ENCODE measurements around the gene CASZ1.

The CASZ1 gene

DNA sequence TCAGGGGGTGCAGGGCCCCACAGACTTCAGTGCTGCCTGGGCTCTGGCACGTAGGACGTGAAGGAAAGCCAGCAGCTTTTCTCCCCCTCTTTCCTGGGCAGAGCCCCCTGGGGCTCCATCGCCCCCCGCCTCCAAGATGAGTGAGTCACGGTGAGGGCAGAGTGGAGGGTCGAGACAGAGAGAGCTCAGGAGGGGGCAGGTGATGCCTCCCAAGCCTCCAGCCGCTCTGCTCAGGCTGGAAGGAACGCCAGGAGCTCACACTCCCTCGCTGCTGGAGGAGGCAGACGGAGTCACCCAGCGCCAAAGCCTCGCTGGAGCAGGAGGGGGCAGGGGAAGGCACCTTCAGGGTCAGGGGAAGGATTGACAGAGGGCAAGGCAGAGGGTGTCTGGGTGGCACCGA lies 119.5 kb downstream of the CASZ1 start:
- H3K27me3 Mint-ChIP-seq: no peaks in the 10 kb centered on the region
- H3K4me1 Mint-ChIP-seq: peaks cover 2% of the 10 kb centered on the region
- DNase-seq: no peak
- H3K27ac Mint-ChIP-seq: no peak overlapping the region
- no peaks in the 10 kb centered on the region for H3K9me3 Mint-ChIP-seq
- no peak for ATAC-seq
- no peaks in the 10 kb centered on the region for H3K36me3 Mint-ChIP-seq (ENCODE audit: low read depth)
- no peak overlapping the region for H3K4me3 Mint-ChIP-seq

DNA sequence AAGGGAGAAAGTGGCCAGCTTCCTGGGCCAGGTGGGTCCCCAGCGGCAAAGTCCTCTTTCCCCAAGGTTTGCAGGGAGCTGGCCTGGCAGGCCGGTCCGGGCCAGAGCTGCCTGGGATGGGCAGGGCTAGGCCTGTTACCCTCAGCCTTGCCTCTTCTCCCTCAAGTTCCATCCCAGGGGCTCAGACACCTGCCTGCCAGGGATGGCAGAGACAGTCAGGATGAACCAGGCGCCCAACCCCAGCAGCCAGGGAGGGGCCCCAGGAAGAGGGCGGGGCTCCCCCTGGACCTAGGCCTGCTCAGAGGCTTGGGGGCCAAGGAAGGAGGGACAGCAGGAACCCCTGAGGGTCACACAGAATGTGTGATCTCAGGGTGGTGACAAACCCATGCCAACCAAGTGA lies 120.6 kb downstream of the CASZ1 start:
- DNase-seq (no peak), ATAC-seq (no peak)
- peaks cover 2% of the 10 kb centered on the region for H3K4me1 Mint-ChIP-seq
- H3K4me3 Mint-ChIP-seq: no peak overlapping the region
- no peaks in the 10 kb centered on the region for H3K9me3 Mint-ChIP-seq
- H3K27ac Mint-ChIP-seq: no peak overlapping the region
- no peaks in the 10 kb centered on the region for H3K36me3 Mint-ChIP-seq (ENCODE audit: low read depth)
- H3K27me3 Mint-ChIP-seq: no peaks in the 10 kb centered on the region

DNA sequence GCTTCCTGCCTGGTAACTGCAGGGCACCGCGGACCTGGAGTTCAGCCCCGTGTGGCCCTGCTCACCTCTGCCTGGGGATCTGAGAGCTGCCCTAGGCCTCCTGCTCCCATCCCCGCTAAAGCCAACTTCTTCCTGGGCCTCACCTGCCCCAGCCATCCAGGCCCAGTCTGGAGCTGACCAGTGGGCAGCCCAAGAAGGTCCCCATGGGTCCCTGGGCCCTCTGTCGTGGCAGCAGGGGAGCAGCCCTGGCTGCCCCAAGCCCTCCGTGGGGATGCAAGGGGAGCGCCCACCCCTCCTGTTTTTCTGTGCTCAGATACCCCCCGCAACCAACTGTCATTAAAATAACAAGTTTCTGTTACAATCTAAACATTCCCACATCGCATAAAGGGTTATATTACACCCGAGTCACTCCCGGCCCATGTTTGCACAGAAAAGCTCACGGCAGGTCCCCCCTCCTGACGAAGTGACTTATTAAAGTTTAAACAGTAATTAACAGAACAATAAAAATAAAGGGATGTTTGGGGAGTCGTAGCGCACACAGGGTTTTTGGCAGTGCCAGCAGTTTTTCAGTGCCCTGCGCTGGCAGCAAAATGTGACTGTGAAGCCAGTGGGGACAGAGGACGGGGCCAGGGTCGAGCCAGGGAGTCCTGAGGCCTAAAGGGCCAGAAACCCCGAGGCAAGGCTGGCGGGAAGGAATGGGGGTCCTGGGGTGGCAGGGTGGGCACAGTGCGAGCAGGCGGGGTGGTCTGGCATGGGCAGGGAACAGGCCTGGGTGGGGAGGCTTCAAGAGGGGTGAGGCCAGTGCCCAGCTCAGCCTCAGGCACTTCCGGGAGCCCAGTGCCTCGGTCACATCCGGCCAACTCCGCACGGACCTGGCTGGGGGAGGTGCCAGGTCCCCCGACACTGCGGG lies 121.5 kb downstream of the CASZ1 start:
- Mint-ChIP-seq H3K4me1 (peaks cover 2% of the 10 kb centered on the region), H3K9me3 (no peaks in the 10 kb centered on the region), H3K4me3 (no peak overlapping the region), H3K36me3 (ENCODE audit: low read depth) (no peaks in the 10 kb centered on the region), H3K27me3 (no peaks in the 10 kb centered on the region), H3K27ac (no peak overlapping the region)
- ATAC-seq: no peak
- no peak for DNase-seq

- ATAC-seq: no peak
- Mint-ChIP-seq H3K4me1 (no peaks in the 10 kb centered on the region), H3K4me3 (no peak overlapping the region), H3K9me3 (no peaks in the 10 kb centered on the region), H3K27me3 (no peaks in the 10 kb centered on the region), H3K27ac (no peak overlapping the region), H3K36me3 (ENCODE audit: low read depth) (no peaks in the 10 kb centered on the region)
- DNase-seq: no peak
Observed at GRCh38 chr1:10674222-10674621, 122.2 kb downstream of the CASZ1 start.

DNA sequence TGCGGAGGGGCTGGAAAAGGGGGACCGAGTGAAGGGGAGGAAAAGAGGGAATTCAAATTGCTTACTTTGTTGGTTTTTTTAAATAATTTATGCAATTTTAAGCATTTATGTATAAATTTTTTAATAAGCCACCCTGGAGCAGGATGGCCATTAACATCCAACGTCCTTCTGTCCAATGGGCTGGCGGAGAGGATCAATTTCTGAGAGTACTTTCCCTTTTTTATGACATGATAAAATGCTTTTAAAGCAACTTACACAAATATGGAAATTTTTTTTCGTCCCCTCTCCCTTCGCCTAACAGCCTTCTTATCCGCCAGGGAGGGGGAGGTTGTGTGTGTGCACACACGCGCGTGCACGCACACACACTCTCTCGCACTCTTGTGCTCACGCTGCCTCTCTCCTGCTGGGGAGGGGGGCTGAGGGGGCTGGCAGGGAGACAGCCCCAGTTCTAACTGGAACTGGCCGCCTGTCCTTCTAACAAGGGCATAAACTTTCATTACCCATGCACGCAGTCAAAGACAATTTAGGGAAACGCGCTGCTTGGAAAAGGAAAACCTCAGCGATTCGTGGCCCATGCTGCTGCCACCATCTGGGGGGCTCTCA lies 123.2 kb downstream of the CASZ1 start:
- ATAC-seq (no peak), DNase-seq (no peak)
- Mint-ChIP-seq H3K9me3 (no peaks in the 10 kb centered on the region), H3K36me3 (ENCODE audit: low read depth) (no peaks in the 10 kb centered on the region), H3K27ac (no peak overlapping the region), H3K4me3 (no peak overlapping the region), H3K27me3 (no peaks in the 10 kb centered on the region), H3K4me1 (no peaks in the 10 kb centered on the region)

- DNase-seq (no peak), ATAC-seq (no peak)
- Mint-ChIP-seq H3K4me3 (no peak overlapping the region), H3K4me1 (no peaks in the 10 kb centered on the region), H3K27me3 (no peaks in the 10 kb centered on the region), H3K9me3 (no peaks in the 10 kb centered on the region), H3K36me3 (ENCODE audit: low read depth) (no peaks in the 10 kb centered on the region), H3K27ac (no peak overlapping the region)
Observed at GRCh38 chr1:10672343-10673050, 123.9 kb downstream of the CASZ1 start.

DNA sequence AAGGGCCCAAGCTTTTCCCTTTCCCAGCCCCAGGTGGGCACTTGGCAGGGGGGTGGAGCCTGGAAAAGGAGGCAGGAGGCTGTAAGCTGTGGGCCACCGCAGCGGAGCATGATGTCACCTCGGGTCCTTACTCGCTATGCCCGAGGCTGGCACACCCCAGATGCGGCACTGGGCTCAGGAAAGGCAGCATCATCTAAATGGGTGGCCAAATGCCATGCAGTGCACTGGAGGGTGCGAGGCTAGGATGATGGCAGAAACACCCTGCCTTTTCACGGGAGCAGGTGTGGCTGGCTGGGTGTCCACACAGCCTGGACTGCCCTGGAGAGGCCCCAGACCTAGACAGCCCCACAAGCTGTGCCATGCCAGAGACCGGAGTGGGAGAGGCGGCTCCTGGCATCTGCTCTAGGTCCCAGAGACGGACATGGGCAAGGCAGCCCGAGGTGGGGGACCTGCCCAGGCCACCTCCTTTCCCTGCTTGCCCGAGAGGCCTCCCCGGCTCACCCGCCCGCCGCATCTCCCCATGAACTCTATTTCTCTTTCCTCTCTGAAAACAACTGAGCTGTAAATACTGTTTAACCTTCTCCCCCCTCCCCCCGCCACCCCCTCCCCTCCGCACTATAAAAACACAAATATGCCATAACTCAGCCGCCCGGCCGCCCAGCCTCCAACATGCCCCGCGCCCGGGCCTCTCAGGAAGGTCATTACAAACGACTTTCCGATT lies 124.7 kb downstream of the CASZ1 start:
- Mint-ChIP-seq H3K27me3 (no peaks in the 10 kb centered on the region), H3K4me3 (no peak overlapping the region), H3K27ac (no peak overlapping the region), H3K4me1 (no peaks in the 10 kb centered on the region), H3K36me3 (ENCODE audit: low read depth) (no peaks in the 10 kb centered on the region), H3K9me3 (no peaks in the 10 kb centered on the region)
- DNase-seq (no peak), ATAC-seq (no peak)

DNA sequence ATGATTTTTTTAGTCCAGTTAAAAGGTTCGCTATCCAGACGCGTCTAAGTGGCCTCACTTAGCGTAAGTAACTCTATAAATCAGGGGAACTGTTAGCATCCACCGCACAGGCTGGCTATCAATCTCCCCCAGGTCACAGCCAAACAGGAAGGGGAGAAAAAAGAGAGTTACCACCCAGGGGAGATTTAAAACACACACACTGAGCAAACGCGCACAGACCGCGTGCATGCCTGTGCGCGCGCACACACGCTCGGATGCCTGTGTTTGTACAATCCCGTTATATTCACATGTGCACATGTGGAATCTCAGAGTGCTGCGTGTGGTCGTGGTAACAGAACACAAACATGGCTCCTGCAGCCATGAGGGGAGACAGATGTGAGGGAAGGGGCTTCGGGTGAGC lies 125.4 kb downstream of the CASZ1 start:
- DNase-seq (no peak), ATAC-seq (no peak)
- Mint-ChIP-seq H3K4me1 (no peaks in the 10 kb centered on the region), H3K9me3 (no peaks in the 10 kb centered on the region), H3K4me3 (no peak overlapping the region), H3K36me3 (ENCODE audit: low read depth) (no peaks in the 10 kb centered on the region), H3K27ac (no peak overlapping the region), H3K27me3 (no peaks in the 10 kb centered on the region)

GRCh38 chr1:10670190-10670589 lies 126.3 kb downstream of the CASZ1 start:
- H3K36me3 Mint-ChIP-seq (ENCODE audit: low read depth): no peaks in the 10 kb centered on the region
- no peaks in the 10 kb centered on the region for H3K9me3 Mint-ChIP-seq
- H3K27ac Mint-ChIP-seq: no peak overlapping the region
- DNase-seq (no peak), ATAC-seq (no peak)
- H3K4me3 Mint-ChIP-seq: no peak overlapping the region
- no peaks in the 10 kb centered on the region for H3K4me1 Mint-ChIP-seq
- H3K27me3 Mint-ChIP-seq: no peaks in the 10 kb centered on the region

GRCh38 chr1:10669570-10669969 lies 126.9 kb downstream of the CASZ1 start:
- H3K27me3 Mint-ChIP-seq: no peaks in the 10 kb centered on the region
- H3K27ac Mint-ChIP-seq: no peak overlapping the region
- DNase-seq (no peak), ATAC-seq (no peak)
- no peaks in the 10 kb centered on the region for H3K36me3 Mint-ChIP-seq (ENCODE audit: low read depth)
- no peak overlapping the region for H3K4me3 Mint-ChIP-seq
- H3K9me3 Mint-ChIP-seq: no peaks in the 10 kb centered on the region
- no peaks in the 10 kb centered on the region for H3K4me1 Mint-ChIP-seq

- no peaks in the 10 kb centered on the region for H3K9me3 Mint-ChIP-seq
- no peak overlapping the region for H3K27ac Mint-ChIP-seq
- no peak overlapping the region for H3K4me3 Mint-ChIP-seq
- no peaks in the 10 kb centered on the region for H3K36me3 Mint-ChIP-seq (ENCODE audit: low read depth)
- no peak for DNase-seq
- no peak for ATAC-seq
- no peaks in the 10 kb centered on the region for H3K27me3 Mint-ChIP-seq
- H3K4me1 Mint-ChIP-seq: no peaks in the 10 kb centered on the region
Observed at GRCh38 chr1:10667861-10668761, 128.3 kb downstream of the CASZ1 start.

DNA sequence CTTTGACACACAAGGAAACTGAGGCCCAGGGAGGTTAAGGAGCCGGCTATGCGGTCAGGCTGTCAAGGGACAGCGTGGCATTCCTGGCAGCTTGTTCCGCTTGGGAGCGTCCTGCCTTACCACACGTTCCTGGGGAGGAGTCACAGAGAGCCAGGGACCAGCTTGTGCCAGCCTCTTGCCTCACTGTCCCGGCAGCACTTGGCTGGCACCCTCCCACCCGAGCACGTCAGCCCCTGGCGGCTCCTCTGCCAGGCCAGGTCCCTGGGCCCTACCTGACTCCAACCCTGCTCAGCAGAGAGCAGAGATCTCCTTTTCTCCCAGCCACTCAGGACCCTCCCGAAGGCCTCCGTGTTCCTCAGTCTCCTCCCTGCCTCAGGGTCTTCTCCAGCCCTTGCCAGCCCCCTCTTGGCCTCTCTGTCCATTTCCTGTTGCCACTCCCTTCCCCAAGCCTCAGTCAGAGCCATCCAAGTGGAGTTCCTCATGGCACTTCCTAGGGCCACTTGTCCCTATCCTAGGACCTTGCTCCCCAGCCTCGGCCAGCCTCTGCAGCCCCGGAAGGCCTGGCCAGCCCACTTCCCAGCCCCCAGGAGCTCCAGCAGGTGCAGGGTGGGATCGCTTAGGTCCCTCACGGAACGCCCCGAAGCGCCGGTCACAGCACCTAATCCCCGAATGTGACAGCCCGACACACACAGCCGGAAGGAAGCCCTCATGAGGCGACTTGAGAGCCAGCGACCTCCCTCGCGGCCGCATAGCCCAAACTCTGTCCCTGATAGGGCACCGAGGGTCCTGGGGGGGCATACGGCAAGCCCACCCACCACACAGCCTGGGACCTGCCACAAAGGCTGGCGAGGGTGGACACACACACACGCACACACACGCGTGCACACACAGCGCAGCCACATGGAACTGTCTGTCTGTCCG lies 130.3 kb downstream of the CASZ1 start:
- no peak overlapping the region for H3K27ac Mint-ChIP-seq
- no peaks in the 10 kb centered on the region for H3K27me3 Mint-ChIP-seq
- no peak for DNase-seq
- no peaks in the 10 kb centered on the region for H3K9me3 Mint-ChIP-seq
- H3K4me1 Mint-ChIP-seq: no peaks in the 10 kb centered on the region
- no peak overlapping the region for H3K4me3 Mint-ChIP-seq
- H3K36me3 Mint-ChIP-seq (ENCODE audit: low read depth): no peaks in the 10 kb centered on the region
- no peak for ATAC-seq

- no peak overlapping the region for H3K27ac Mint-ChIP-seq
- ATAC-seq: no peak
- H3K27me3 Mint-ChIP-seq: no peaks in the 10 kb centered on the region
Observed at GRCh38 chr1:10665226-10665625, 131.2 kb downstream of the CASZ1 start.

More at GRCh38 chr1:10665226-10665625, 131.2 kb downstream of the CASZ1 start:
- Mint-ChIP-seq H3K9me3 (no peaks in the 10 kb centered on the region), H3K36me3 (ENCODE audit: low read depth) (no peaks in the 10 kb centered on the region), H3K4me1 (no peaks in the 10 kb centered on the region), H3K4me3 (no peak overlapping the region)
- no peak for DNase-seq

All from activated naive CD8-positive, alpha-beta T cell treated with anti-CD3 and anti-CD28 coated beads, Interleukin-2, amount 50 U/mL, for 24 hours (primary cell).